SK-N-SH (cell line): ENCODE data around the gene DMD.

ENCODE experiments used
- CTCF ChIP-seq: fragments of 200-600 bp; sonication (generic); IDR thresholded peaks from 2 replicates; pipeline ENCODE4 v1.6.1; 2017; ENCODE audit warnings: antibody characterized with exemption, mild to moderate bottlenecking, moderate library complexity
- ELF1 ChIP-seq: IDR thresholded peaks from 2 replicates; pipeline ENCODE4 v1.4.0; 2012
- FOSL2 ChIP-seq: IDR thresholded peaks from 2 replicates; pipeline ENCODE4 v1.4.0; 2012; ENCODE audit warnings: low read depth, mild to moderate bottlenecking, moderate library complexity, borderline replicate concordance
- FOXM1 ChIP-seq: IDR thresholded peaks from 2 replicates; pipeline ENCODE4 v1.4.0; 2012; ENCODE audit warnings: low read depth, mild to moderate bottlenecking
- MXI1 ChIP-seq: IDR thresholded peaks from 2 replicates; pipeline ENCODE4 v1.6.1; 2012; ENCODE audit warnings: mild to moderate bottlenecking, low read depth, low read length, improper control_type of control experiment
- NRF1 ChIP-seq: IDR thresholded peaks from 2 replicates; pipeline ENCODE4 v1.6.1; 2012; ENCODE audit warnings: low read depth, mild to moderate bottlenecking, low read length
- POLR2AphosphoS5 ChIP-seq: IDR thresholded peaks from 2 replicates; pipeline ENCODE4 v1.6.1; 2012; ENCODE audit warnings: low read depth, low read length

- TF ChIP-seq CTCF = no peak
- no peak for TF ChIP-seq ELF1
- TF ChIP-seq POLR2AphosphoS5 = no peak
- no peak for TF ChIP-seq NRF1
- TF ChIP-seq FOSL2 = no peak
- no peak for TF ChIP-seq MXI1
- TF ChIP-seq FOXM1 = no peak
Measured at GRCh38 chrX:32852203-32852602, 359.1 kb downstream of the DMD start.
